ENCODE results near the gene TULP4.

TULP4 gene

DNA sequence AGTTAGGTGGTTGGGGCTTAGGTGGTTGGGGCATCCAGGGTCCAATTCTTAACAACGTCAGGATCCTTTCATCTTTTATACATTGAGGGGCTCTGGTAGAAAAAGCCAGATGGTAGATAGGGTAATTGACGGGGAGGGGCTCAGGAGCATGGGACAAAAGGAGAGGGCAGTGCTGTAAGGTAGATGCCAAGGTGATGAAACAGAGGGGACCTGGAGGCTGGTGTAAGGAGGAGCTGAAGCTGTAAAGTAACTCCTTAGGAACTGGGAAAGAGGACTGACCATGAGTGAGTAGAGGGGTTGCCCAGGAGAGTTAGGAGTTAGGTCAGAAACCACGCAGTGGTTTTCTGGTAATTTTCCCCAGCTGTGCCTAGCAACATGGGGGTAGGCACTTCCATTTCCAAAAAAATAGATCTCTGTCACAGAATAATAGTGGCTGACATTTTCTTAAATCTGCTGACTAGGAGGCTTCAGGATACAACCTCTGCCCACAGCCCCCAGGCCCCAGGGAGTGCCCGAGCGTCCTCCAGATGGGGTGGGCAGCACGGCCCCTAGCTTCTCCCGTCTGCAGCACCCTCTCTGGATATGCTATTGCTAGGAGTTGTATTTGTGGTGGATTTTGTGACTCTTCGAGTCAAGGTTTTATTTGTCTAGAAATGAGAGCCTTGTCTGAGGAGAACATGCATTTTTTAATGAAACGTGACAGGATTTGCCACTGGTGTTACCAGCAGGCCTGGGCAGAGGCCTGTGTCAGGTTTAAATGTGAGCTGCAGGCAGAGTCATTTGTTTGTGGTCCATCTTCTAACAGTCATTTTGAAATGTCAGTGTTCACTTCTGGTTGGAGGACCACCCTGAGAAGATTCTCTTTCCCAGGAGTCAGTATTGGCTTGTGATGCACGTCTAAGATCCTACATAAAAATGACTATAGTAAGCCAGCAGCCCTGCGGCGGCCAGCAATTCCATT lies 44.6 kb downstream of the TULP4 start:
- H3K9ac ChIP-seq (ENCODE audit: low read length), result no peak overlapping the region
- H3K4me1 ChIP-seq (ENCODE audit: control insufficient read depth, insufficient read depth, low read length), result no peaks in the 10 kb centered on the region
- H3K27me3 ChIP-seq (ENCODE audit: control insufficient read depth, insufficient read depth, low read length), result no peaks in the 10 kb centered on the region
- no peaks in the 10 kb centered on the region for H3K9me3 ChIP-seq (ENCODE audit: control insufficient read depth, low read length)
- no peaks in the 10 kb centered on the region for H3K36me3 ChIP-seq (ENCODE audit: control insufficient read depth, insufficient read depth, low read length)
- no peak overlapping the region for H3K4me3 ChIP-seq (ENCODE audit: low read length)

DNA sequence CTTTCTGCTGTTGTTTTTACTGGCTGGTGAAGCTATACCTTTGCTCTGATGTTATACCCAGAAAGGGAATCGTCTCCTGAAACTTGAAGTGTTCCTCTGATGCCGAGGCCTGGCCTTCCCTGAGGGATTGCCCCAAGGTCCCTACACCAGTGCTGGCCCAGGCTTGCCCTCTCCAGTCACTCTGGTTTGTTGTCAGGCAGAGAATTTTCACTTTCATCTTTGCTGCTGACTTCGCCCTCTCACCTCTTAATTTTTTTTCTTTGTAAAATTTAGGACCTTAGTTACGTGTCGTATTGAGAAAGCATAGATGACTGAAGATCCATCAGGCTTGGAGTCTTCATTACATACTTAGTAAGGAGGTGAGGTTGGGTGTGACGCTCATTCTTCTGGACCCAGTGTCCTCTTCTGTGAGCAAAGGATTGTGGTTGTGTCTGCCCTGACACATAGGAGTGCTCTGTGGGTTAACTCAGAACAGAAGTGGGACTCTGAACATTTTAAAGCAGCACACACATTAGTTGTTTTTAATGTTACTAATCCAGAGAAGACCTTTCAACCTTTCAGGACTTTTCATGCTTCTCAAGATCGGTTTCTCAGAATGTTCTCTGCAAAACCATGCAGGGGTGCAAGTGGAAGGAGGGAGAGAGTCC lies 45.4 kb downstream of the TULP4 start:
- Histone ChIP-seq H3K4me3 (ENCODE audit: low read length) (no peak overlapping the region), H3K9ac (ENCODE audit: low read length) (no peak overlapping the region), H3K4me1 (ENCODE audit: control insufficient read depth, insufficient read depth, low read length) (no peaks in the 10 kb centered on the region), H3K27me3 (ENCODE audit: control insufficient read depth, insufficient read depth, low read length) (no peaks in the 10 kb centered on the region), H3K36me3 (ENCODE audit: control insufficient read depth, insufficient read depth, low read length) (no peaks in the 10 kb centered on the region), H3K9me3 (ENCODE audit: control insufficient read depth, low read length) (no peaks in the 10 kb centered on the region)

GRCh38 chr6:158358450-158359077 lies 46.3 kb downstream of the TULP4 start:
- Histone ChIP-seq H3K9me3 (ENCODE audit: control insufficient read depth, low read length) (no peaks in the 10 kb centered on the region), H3K4me3 (ENCODE audit: low read length) (no peak overlapping the region), H3K4me1 (ENCODE audit: control insufficient read depth, insufficient read depth, low read length) (no peaks in the 10 kb centered on the region), H3K9ac (ENCODE audit: low read length) (no peak overlapping the region), H3K27me3 (ENCODE audit: control insufficient read depth, insufficient read depth, low read length) (no peaks in the 10 kb centered on the region), H3K36me3 (ENCODE audit: control insufficient read depth, insufficient read depth, low read length) (no peaks in the 10 kb centered on the region)

DNA sequence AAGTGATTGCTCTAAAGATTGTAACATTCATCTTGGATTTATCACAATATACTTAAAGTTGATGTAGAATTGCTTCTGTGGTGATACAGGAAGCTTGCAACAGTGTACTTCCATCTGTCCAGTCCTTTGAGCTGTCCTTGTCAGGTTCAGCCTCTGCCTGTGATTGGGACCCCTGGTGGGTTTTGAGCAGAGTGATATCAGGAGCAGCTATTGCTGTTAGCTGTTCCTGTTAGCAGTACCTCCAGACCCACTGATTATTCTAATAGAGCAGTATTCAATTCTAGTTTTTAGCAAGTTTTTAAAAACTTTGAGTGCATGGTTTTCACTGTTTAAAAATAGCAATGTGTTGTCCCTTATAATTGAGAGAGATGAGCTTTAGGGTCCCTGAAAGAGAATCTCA lies 48.8 kb downstream of the TULP4 start:
- no peaks in the 10 kb centered on the region for H3K36me3 ChIP-seq (ENCODE audit: control insufficient read depth, insufficient read depth, low read length)
- no peak overlapping the region for H3K4me3 ChIP-seq (ENCODE audit: low read length)
- no peaks in the 10 kb centered on the region for H3K27me3 ChIP-seq (ENCODE audit: control insufficient read depth, insufficient read depth, low read length)
- no peaks in the 10 kb centered on the region for H3K4me1 ChIP-seq (ENCODE audit: control insufficient read depth, insufficient read depth, low read length)
- H3K9ac ChIP-seq (ENCODE audit: low read length), result no peak overlapping the region
- H3K9me3 ChIP-seq (ENCODE audit: control insufficient read depth, low read length), result no peaks in the 10 kb centered on the region

DNA sequence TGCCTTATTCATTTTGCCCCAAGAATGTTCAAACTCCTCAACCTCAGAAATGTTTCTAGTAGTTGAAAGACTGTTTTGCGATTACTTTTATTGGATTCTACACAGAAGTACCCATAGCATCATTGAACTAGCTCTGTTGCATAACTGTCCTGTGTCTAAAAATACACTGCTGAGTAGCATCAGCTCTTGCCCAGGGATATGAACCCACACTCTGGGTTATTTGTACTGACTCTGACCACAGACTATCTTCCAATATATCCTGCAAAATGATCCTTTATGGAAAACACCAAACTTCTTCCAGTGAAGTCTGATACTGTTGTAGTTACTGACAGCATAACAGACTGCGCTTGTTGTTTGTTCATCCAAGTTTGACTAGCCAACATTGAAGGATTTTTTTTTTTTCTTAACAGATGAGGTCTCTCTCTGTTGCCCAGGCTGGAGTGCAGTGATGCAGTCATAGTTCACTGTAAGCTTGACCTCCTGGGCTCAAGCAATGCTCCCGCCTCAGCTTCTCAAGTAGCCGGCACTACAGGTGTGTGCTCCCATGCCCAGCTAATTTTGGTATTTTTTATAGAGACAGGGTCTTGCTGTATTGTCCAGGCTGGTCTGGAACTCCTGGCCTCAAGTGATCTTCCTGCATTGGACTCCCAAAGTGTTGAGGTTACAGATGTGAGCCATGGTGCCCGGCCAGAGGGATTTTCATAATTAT lies 49.9 kb downstream of the TULP4 start:
- Histone ChIP-seq H3K4me3 (ENCODE audit: low read length) (no peak overlapping the region), H3K9ac (ENCODE audit: low read length) (no peak overlapping the region), H3K27me3 (ENCODE audit: control insufficient read depth, insufficient read depth, low read length) (no peaks in the 10 kb centered on the region), H3K36me3 (ENCODE audit: control insufficient read depth, insufficient read depth, low read length) (no peaks in the 10 kb centered on the region), H3K4me1 (ENCODE audit: control insufficient read depth, insufficient read depth, low read length) (no peaks in the 10 kb centered on the region), H3K9me3 (ENCODE audit: control insufficient read depth, low read length) (no peaks in the 10 kb centered on the region)

GRCh38 chr6:158366363-158366762 lies 54.1 kb downstream of the TULP4 start:
- Histone ChIP-seq H3K9ac (ENCODE audit: low read length) (no peak overlapping the region), H3K27me3 (ENCODE audit: control insufficient read depth, insufficient read depth, low read length) (no peaks in the 10 kb centered on the region), H3K4me3 (ENCODE audit: low read length) (no peak overlapping the region), H3K9me3 (ENCODE audit: control insufficient read depth, low read length) (no peaks in the 10 kb centered on the region), H3K36me3 (ENCODE audit: control insufficient read depth, insufficient read depth, low read length) (no peaks in the 10 kb centered on the region), H3K4me1 (ENCODE audit: control insufficient read depth, insufficient read depth, low read length) (no peaks in the 10 kb centered on the region)

- no peak overlapping the region for H3K4me3 ChIP-seq (ENCODE audit: low read length)
- H3K9ac ChIP-seq (ENCODE audit: low read length), result no peak overlapping the region
- H3K4me1 ChIP-seq (ENCODE audit: control insufficient read depth, insufficient read depth, low read length), result no peaks in the 10 kb centered on the region
- no peaks in the 10 kb centered on the region for H3K27me3 ChIP-seq (ENCODE audit: control insufficient read depth, insufficient read depth, low read length)
- H3K9me3 ChIP-seq (ENCODE audit: control insufficient read depth, low read length), result no peaks in the 10 kb centered on the region
- H3K36me3 ChIP-seq (ENCODE audit: control insufficient read depth, insufficient read depth, low read length), result no peaks in the 10 kb centered on the region
Observed at GRCh38 chr6:158367816-158368215, 55.6 kb downstream of the TULP4 start.

- Histone ChIP-seq H3K36me3 (ENCODE audit: control insufficient read depth, insufficient read depth, low read length) (no peaks in the 10 kb centered on the region), H3K4me1 (ENCODE audit: control insufficient read depth, insufficient read depth, low read length) (no peaks in the 10 kb centered on the region), H3K9me3 (ENCODE audit: control insufficient read depth, low read length) (no peaks in the 10 kb centered on the region), H3K9ac (ENCODE audit: low read length) (no peak overlapping the region), H3K27me3 (ENCODE audit: control insufficient read depth, insufficient read depth, low read length) (no peaks in the 10 kb centered on the region), H3K4me3 (ENCODE audit: low read length) (no peak overlapping the region)
Observed at GRCh38 chr6:158369241-158369640, 57.0 kb downstream of the TULP4 start.

- no peaks in the 10 kb centered on the region for H3K27me3 ChIP-seq (ENCODE audit: control insufficient read depth, insufficient read depth, low read length)
- no peak overlapping the region for H3K4me3 ChIP-seq (ENCODE audit: low read length)
- H3K9ac ChIP-seq (ENCODE audit: low read length), result no peak overlapping the region
Observed at GRCh38 chr6:158370805-158371204, 58.5 kb downstream of the TULP4 start.

GRCh38 chr6:158371261-158371660 lies 59.0 kb downstream of the TULP4 start:
- Histone ChIP-seq H3K4me3 (ENCODE audit: low read length) (no peak overlapping the region), H3K4me1 (ENCODE audit: control insufficient read depth, insufficient read depth, low read length) (no peaks in the 10 kb centered on the region), H3K9me3 (ENCODE audit: control insufficient read depth, low read length) (no peaks in the 10 kb centered on the region), H3K27me3 (ENCODE audit: control insufficient read depth, insufficient read depth, low read length) (no peaks in the 10 kb centered on the region), H3K9ac (ENCODE audit: low read length) (no peak overlapping the region), H3K36me3 (ENCODE audit: control insufficient read depth, insufficient read depth, low read length) (no peaks in the 10 kb centered on the region)

More at GRCh38 chr6:158370805-158371204, 58.5 kb downstream of the TULP4 start:
- Histone ChIP-seq H3K36me3 (ENCODE audit: control insufficient read depth, insufficient read depth, low read length) (no peaks in the 10 kb centered on the region), H3K9me3 (ENCODE audit: control insufficient read depth, low read length) (no peaks in the 10 kb centered on the region), H3K4me1 (ENCODE audit: control insufficient read depth, insufficient read depth, low read length) (no peaks in the 10 kb centered on the region)

DNA sequence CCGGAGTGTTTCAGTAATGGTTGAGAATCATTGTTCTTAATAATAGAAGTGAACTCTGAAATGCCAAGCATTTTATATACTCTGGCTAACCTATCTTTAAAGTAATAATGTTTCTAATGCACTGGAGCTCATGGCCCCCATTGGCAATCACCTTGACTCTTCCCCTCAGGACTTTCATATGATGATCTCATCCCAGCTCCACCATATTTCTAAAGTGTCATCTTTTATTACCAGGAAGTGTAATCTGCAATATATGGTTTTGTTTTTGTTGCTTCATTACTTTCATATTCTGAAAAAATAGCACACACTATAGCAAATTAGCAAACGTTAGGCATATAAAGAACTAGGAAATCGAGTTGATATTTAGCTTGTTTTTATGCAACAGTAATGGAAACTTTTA lies 60.3 kb downstream of the TULP4 start:
- no peaks in the 10 kb centered on the region for H3K9me3 ChIP-seq (ENCODE audit: control insufficient read depth, low read length)
- H3K36me3 ChIP-seq (ENCODE audit: control insufficient read depth, insufficient read depth, low read length), result no peaks in the 10 kb centered on the region
- no peaks in the 10 kb centered on the region for H3K4me1 ChIP-seq (ENCODE audit: control insufficient read depth, insufficient read depth, low read length)
- H3K4me3 ChIP-seq (ENCODE audit: low read length), result no peak overlapping the region
- H3K9ac ChIP-seq (ENCODE audit: low read length), result no peak overlapping the region
- no peaks in the 10 kb centered on the region for H3K27me3 ChIP-seq (ENCODE audit: control insufficient read depth, insufficient read depth, low read length)

Data from mucosa of stomach (tissue), 1 donor.